Lower leg skin (tissue), 3 donors: ENCODE measurements around the gene FOXK1.

Experiments used
- POLR2A ChIP-seq, 2 donors: fragments of 450-650 bp; IDR thresholded peaks; one replicate each; pipeline ENCODE4 v1.6.1; 2016 to 2017; ENCODE audit warnings: antibody characterized with exemption in 2 of 2, mild to moderate bottlenecking in 1 of 2, moderate library complexity in 1 of 2
- TF ChIP-seq, protein P1 (sequence below), 3 donors: fragments of 450-650 bp; IDR thresholded peaks; one replicate each; pipeline ENCODE4 v1.5.1; 2016; ENCODE audit warnings: antibody characterized with exemption in 3 of 3, mild to moderate bottlenecking in 3 of 3, moderate library complexity in 2 of 3

DNA sequence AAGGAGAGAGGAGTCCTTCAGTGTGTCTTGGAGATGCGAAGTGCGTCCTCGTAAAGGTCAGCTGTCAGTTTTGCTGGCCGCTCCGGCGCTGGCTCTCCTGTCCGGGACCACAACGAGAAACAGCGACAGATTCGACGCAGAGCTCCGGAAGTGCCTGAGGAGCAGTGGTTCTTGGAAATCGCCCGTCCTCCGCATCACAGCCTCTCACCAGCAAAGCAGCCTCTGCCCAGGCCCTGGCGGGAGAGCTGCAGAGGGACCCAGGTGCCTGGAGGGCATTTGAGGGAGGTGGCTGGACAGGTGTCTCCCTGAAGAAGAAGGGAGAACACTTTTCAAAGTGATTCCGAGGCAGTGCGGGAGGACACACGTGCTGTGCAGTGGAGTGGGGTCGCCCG lies 81.7 kb downstream of the FOXK1 start:
- TF ChIP-seq, protein P1, sequence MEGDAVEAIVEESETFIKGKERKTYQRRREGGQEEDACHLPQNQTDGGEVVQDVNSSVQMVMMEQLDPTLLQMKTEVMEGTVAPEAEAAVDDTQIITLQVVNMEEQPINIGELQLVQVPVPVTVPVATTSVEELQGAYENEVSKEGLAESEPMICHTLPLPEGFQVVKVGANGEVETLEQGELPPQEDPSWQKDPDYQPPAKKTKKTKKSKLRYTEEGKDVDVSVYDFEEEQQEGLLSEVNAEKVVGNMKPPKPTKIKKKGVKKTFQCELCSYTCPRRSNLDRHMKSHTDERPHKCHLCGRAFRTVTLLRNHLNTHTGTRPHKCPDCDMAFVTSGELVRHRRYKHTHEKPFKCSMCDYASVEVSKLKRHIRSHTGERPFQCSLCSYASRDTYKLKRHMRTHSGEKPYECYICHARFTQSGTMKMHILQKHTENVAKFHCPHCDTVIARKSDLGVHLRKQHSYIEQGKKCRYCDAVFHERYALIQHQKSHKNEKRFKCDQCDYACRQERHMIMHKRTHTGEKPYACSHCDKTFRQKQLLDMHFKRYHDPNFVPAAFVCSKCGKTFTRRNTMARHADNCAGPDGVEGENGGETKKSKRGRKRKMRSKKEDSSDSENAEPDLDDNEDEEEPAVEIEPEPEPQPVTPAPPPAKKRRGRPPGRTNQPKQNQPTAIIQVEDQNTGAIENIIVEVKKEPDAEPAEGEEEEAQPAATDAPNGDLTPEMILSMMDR (IDR thresholded peaks at IDR 0.05) = no peak
- no peak for TF ChIP-seq POLR2A (IDR thresholded peaks at IDR 0.05)
